OCI-LY3 (cell line): ENCODE measurements around the gene LAPTM5.

Experiments
- H2AFZ ChIP-seq: fragments of 200-600, 300-600 bp; shearing (Covaris generic); 2 replicates; pipeline ENCODE4 v1.6.0; 2014; ENCODE audit warnings: antibody characterized with exemption, low read depth, low read length
- H3K27ac ChIP-seq: fragments of 200-600, 300-600 bp; sonication (generic); 2 replicates; pipeline ENCODE4 v1.5.1; 2014; ENCODE audit warnings: mild to moderate bottlenecking, low read length, moderate library complexity, mixed read lengths
- H3K27me3 ChIP-seq: fragments of 200-600, 300-600 bp; sonication (generic); 2 replicates; pipeline ENCODE4 v1.6.1; 2014; ENCODE audit warnings: low read depth, low read length, mixed read lengths
- H3K36me3 ChIP-seq: fragments of 200-600, 300-600 bp; sonication (generic); replicated peaks from 2 replicates; pipeline ENCODE3; 2014; ENCODE audit warnings: low read depth, low read length, mixed read lengths
- H3K4me1 ChIP-seq: fragments of 300-600, 200-600 bp; sonication (generic); 2 replicates; pipeline ENCODE4 v1.6.1; 2014; ENCODE audit warnings: low read length, mixed read lengths
- H3K4me2 ChIP-seq: fragments of 200-600, 300-600 bp; sonication (generic); 2 replicates; pipeline ENCODE4 v1.6.1; 2014; ENCODE audit warnings: low read length, mixed read lengths
- H3K4me3 ChIP-seq: fragments of 300-600, 200-600 bp; sonication (generic); 2 replicates; pipeline ENCODE4 v1.5.1; 2014; ENCODE audit warnings: antibody characterized with exemption, mild to moderate bottlenecking, low read length, moderate library complexity
- H3K79me2 ChIP-seq: fragments of 300-600, 200-600 bp; shearing (Covaris generic); 2 replicates; pipeline ENCODE4 v1.6.1; 2014; ENCODE audit warnings: mild to moderate bottlenecking, low read length, mixed read lengths
- H3K9ac ChIP-seq: fragments of 300-600, 200-600 bp; shearing (Covaris generic); 2 replicates; pipeline ENCODE4 v1.6.0; 2014; ENCODE audit warnings: mild to moderate bottlenecking, low read length, moderate library complexity
- H3K9me3 ChIP-seq: fragments of 200-600, 300-600 bp; shearing (Covaris generic); 2 replicates; pipeline ENCODE4 v1.6.1; 2014; ENCODE audit warnings: low read length, mixed read lengths; ENCODE audit not compliant: insufficient read depth
- H4K20me1 ChIP-seq: fragments of 200-600, 300-600 bp; sonication (generic); 2 replicates; pipeline ENCODE4 v1.6.1; 2016; ENCODE audit warnings: low read length, mixed read lengths; ENCODE audit not compliant: insufficient read depth
- EZH2phosphoT487 ChIP-seq: fragments of 200-600 bp; shearing (Covaris generic); IDR thresholded peaks from 2 replicates; pipeline ENCODE4 v1.6.1; 2018; ENCODE audit warnings: antibody characterized with exemption, mixed run types, low read depth
- TF ChIP-seq, protein P1 (sequence below): fragments of 200-600, 300-600 bp; sonication (generic); IDR thresholded peaks from 2 replicates; pipeline ENCODE4 v1.5.1; 2014; ENCODE audit warnings: antibody characterized with exemption, low read length, low read depth

The LAPTM5 gene

DNA sequence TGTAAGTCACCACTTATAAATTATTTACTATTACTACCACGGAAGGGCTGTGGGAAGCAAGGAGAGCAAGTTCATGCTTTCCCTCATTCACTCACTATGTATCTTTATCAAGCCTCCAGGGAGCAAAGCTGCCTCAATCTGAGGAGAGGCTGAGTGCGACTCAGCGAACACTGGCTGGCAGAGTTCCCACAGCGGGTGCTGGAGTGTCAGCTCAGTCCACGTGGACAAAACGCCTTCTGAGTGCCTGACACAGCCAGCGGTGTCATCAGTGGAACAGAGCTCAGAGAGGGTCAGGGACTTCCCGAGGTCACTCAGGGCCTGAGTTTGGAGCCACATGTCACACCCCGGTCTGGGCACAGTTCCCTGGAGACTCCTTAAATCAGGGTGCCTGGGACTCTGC is 51.0 kb downstream of the LAPTM5 start:
- Histone ChIP-seq H3K4me2 (no peak overlapping the region), H3K4me1 (peaks cover 21% of the 10 kb centered on the region), H3K9ac (no peak overlapping the region), H2AFZ (no peak overlapping the region), H4K20me1 (no peaks in the 10 kb centered on the region), H3K27me3 (peaks cover 3% of the 10 kb centered on the region; the same call in 1 of the 2 replicates), H3K27ac (no peak overlapping the region), H3K79me2 (no peaks in the 10 kb centered on the region), H3K9me3 (no peaks in the 10 kb centered on the region), H3K4me3 (no peak overlapping the region), H3K36me3 (no peaks in the 10 kb centered on the region)
- TF ChIP-seq, protein P1, sequence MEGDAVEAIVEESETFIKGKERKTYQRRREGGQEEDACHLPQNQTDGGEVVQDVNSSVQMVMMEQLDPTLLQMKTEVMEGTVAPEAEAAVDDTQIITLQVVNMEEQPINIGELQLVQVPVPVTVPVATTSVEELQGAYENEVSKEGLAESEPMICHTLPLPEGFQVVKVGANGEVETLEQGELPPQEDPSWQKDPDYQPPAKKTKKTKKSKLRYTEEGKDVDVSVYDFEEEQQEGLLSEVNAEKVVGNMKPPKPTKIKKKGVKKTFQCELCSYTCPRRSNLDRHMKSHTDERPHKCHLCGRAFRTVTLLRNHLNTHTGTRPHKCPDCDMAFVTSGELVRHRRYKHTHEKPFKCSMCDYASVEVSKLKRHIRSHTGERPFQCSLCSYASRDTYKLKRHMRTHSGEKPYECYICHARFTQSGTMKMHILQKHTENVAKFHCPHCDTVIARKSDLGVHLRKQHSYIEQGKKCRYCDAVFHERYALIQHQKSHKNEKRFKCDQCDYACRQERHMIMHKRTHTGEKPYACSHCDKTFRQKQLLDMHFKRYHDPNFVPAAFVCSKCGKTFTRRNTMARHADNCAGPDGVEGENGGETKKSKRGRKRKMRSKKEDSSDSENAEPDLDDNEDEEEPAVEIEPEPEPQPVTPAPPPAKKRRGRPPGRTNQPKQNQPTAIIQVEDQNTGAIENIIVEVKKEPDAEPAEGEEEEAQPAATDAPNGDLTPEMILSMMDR, result no peak

DNA sequence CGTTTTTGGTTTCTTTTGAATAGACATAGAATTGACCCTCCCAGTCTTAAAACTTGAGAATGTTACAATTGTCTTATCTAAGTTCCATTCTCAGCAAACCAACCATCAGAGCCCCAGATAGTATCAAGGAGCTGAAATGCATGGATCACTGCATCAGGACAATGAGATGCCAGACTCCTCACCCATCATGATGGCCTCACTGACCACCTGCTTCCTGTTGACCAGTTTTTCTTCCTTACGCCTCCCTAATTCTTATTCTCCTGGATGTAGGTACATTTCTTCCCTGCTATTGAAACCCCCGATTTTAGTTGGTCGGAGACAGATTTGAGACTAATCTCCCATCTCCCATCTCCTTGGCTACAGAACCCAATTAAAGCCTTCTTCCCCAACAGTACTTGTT is 51.9 kb downstream of the LAPTM5 start:
- H3K9ac ChIP-seq, result no peak overlapping the region
- H3K27me3 ChIP-seq, result peaks cover 3% of the 10 kb centered on the region; the same call in 1 of the 2 replicates
- H3K4me3 ChIP-seq, result no peak overlapping the region
- H2AFZ ChIP-seq, result no peak overlapping the region
- no peaks in the 10 kb centered on the region for H3K36me3 ChIP-seq
- H3K27ac ChIP-seq, result no peak overlapping the region
- peaks cover 21% of the 10 kb centered on the region for H3K4me1 ChIP-seq
- H3K4me2 ChIP-seq, result no peak overlapping the region
- no peaks in the 10 kb centered on the region for H3K9me3 ChIP-seq
- TF ChIP-seq, protein P1, result no peak
- no peak for TF ChIP-seq EZH2phosphoT487
- H3K79me2 ChIP-seq, result no peaks in the 10 kb centered on the region
- no peaks in the 10 kb centered on the region for H4K20me1 ChIP-seq

DNA sequence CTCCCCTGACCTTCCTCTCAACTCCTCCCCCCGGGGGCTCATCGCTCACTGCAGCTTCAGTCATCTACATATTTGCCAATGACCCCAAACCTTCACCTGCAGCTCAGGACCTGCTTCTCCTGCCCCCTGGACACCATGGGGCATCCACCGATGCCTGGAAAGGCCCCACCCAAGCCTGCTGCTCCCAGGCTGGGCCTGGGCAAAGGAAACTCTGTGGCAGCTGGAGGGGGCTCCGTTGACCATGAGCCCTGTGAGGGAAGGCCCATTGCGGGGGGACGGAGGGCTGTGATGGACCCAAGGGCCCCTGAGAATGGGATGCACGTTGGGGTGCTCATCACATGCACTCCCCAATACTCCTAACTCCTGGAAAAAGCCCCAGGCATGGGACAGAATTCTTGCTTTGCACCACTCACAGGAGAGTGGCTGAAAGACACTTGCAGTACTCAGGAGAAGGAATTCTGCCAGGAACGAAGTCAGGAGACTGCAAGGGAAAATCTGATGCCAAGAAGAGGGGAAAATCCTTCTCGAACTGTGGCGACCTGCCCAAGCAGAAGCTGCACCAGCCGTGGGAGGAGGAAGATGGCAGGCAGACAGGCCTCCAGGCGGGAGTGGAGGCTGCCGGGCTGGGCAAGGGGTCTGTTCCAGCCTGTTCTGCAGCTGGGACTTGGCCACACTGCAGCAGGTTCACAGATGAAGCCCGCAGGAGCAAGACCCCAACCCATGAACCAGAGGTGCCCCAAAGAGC is 52.6 kb downstream of the LAPTM5 start:
- H3K4me3 ChIP-seq, result no peak overlapping the region
- no peak overlapping the region for H3K9ac ChIP-seq
- no peaks in the 10 kb centered on the region for H3K9me3 ChIP-seq
- peaks cover 21% of the 10 kb centered on the region for H3K4me1 ChIP-seq
- H2AFZ ChIP-seq, result no peak overlapping the region
- H3K79me2 ChIP-seq, result no peaks in the 10 kb centered on the region
- no peak for TF ChIP-seq EZH2phosphoT487
- H4K20me1 ChIP-seq, result no peaks in the 10 kb centered on the region
- no peak overlapping the region for H3K4me2 ChIP-seq
- no peaks in the 10 kb centered on the region for H3K36me3 ChIP-seq
- H3K27ac ChIP-seq, result no peak overlapping the region
- H3K27me3 ChIP-seq, result peaks cover 3% of the 10 kb centered on the region; the same call in 1 of the 2 replicates

DNA sequence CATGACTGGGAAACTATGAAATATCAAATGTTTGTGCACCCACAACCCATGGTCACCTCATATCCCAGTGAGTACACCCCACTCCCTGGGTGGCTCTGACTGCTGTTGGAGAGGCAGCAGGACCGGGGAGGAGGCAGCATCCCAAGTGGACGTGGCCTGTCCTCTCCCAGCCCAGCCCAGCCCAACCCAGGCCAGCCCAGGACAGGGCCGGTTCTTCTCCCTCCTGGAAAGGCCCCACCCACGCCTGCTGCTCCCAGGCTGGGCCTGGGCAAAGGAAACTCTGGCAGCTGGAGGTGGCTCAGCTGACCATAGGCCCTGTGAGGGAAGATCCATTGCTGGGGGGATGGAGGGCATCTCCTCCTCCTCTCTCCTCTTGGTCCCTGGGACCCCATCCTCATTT is 53.3 kb downstream of the LAPTM5 start:
- Histone ChIP-seq H3K27ac (no peak overlapping the region), H3K36me3 (no peaks in the 10 kb centered on the region), H3K4me1 (peaks cover 21% of the 10 kb centered on the region), H3K4me2 (no peak overlapping the region), H3K9ac (no peak overlapping the region), H3K9me3 (no peaks in the 10 kb centered on the region), H3K79me2 (no peaks in the 10 kb centered on the region), H2AFZ (no peak overlapping the region), H3K27me3 (peaks cover 3% of the 10 kb centered on the region; the same call in 1 of the 2 replicates), H3K4me3 (no peak overlapping the region), H4K20me1 (no peaks in the 10 kb centered on the region)
- no peak for TF ChIP-seq EZH2phosphoT487
- TF ChIP-seq, protein P1, result no peak
